ENCODE measurements around the gene NPHP3. TPM values are rescaled to one million over a fixed set of nuclear protein-coding genes. Genes with fewer than 3 reads are reported as not detected.
"Not testable (repeated sequence)": the region's sequence is repeated elsewhere in the genome, so short reads cannot be mapped to it uniquely, and the experiment has no call there.

NPHP3 gene, protein sequence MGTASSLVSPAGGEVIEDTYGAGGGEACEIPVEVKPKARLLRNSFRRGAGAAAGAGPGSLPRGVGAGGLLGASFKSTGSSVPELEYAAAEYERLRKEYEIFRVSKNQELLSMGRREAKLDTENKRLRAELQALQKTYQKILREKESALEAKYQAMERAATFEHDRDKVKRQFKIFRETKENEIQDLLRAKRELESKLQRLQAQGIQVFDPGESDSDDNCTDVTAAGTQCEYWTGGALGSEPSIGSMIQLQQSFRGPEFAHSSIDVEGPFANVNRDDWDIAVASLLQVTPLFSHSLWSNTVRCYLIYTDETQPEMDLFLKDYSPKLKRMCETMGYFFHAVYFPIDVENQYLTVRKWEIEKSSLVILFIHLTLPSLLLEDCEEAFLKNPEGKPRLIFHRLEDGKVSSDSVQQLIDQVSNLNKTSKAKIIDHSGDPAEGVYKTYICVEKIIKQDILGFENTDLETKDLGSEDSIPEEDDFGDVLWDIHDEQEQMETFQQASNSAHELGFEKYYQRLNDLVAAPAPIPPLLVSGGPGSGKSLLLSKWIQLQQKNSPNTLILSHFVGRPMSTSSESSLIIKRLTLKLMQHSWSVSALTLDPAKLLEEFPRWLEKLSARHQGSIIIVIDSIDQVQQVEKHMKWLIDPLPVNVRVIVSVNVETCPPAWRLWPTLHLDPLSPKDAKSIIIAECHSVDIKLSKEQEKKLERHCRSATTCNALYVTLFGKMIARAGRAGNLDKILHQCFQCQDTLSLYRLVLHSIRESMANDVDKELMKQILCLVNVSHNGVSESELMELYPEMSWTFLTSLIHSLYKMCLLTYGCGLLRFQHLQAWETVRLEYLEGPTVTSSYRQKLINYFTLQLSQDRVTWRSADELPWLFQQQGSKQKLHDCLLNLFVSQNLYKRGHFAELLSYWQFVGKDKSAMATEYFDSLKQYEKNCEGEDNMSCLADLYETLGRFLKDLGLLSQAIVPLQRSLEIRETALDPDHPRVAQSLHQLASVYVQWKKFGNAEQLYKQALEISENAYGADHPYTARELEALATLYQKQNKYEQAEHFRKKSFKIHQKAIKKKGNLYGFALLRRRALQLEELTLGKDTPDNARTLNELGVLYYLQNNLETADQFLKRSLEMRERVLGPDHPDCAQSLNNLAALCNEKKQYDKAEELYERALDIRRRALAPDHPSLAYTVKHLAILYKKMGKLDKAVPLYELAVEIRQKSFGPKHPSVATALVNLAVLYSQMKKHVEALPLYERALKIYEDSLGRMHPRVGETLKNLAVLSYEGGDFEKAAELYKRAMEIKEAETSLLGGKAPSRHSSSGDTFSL (N-terminal part only)
- 18.4 and 40.2 TPM in 2 replicates for total RNA-seq (2014; rRNA removed; shearing (Covaris generic))

DNA sequence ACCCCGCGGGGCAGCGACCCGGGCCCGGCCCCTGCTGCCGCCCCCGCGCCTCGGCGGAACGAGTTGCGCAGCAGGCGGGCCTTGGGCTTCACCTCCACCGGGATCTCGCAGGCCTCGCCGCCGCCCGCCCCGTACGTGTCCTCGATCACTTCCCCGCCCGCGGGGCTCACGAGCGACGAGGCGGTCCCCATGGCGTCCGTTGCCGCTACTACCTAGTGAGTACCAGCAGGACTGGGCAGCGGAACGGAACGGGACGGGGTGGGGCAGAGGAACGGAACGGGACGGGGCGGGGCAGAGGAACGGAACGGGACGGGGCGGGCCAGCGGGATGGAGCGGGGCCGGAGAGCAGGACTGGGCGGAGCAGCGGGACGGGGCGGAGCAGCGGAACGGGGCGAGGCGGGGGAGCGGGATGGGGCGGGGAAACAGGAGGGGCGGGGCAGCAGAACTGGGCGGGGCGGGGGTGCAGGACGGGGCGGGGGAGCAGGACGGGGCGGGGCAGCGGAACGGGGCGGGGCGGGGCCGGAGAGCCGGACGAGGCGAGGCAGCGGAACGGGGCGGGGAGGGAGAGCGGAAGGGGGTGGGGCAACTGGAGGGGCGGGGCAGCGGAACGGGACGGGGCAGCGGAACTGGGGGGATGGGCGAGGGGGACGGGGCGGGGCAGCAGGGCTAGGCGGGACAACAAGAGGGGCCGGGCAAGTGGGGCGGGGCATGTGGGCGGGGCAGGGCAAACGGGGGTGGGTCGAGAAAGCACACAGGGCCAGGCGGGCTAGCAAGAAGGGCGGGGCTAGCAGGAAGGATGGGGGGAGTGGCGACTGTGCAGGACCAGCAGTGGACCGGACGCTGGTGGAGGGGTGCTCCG is at the start of gene NPHP3:
NPHP3 (minus strand) TSS at position 245 of the 859 bp plus-strand sequence; CDS start at position 191, 54 bp downstream.
- DNase-seq (ENCODE audit: low read depth): peak; percentile 97

DNA sequence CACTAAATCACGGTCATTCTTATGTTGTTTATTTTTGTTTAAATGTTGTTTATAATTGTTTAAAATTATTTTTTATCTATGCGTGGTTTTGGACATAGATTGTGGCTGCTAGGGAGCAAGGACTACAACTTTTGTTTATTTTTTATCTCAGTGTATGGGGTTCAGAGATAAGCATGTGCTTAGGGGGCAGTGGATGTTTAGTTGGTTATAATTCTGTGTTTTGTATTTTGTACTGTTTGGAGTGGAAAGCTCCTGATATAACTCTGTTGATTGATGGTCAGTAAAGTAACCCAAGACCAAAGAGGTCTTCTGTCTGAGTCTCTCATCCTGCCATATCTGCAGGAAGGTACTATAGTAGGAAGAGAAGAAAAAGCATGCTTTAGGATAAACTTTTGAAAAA is 36.5 kb upstream of the NPHP3 start:
- no peak for DNase-seq (ENCODE audit: low read depth)

GRCh38 chr3:132756108-132756650 is 34.0 kb upstream of the NPHP3 start:
- no peak for DNase-seq (ENCODE audit: low read depth)

DNA sequence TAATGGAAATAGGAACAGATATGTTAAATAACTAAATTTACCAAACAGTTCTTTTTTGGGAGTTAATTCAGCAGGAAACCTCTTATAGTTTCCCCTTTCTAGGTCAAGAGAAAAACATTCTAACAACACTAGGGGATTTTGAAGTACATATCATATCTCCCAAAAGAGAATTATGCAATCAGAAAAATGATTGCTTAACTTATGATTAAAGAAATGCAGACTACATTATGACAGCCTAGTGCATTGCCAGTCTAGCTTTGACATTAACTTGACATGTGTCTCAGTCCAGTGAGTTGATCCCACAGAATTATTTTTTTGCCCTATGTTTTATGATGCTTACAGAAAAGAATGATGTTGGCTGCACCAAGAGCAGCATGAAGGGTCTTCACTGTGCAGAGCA is 31.7 kb upstream of the NPHP3 start:
- DNase-seq (ENCODE audit: low read depth): no peak

GRCh38 chr3:132749786-132750185 is 27.6 kb upstream of the NPHP3 start:
- DNase-seq (ENCODE audit: low read depth): no peak

- not testable (repeated sequence) for DNase-seq (ENCODE audit: low read depth)
These were observed 24.5 kb upstream of the NPHP3 start for GRCh38 chr3:132746720-132747119.

DNA sequence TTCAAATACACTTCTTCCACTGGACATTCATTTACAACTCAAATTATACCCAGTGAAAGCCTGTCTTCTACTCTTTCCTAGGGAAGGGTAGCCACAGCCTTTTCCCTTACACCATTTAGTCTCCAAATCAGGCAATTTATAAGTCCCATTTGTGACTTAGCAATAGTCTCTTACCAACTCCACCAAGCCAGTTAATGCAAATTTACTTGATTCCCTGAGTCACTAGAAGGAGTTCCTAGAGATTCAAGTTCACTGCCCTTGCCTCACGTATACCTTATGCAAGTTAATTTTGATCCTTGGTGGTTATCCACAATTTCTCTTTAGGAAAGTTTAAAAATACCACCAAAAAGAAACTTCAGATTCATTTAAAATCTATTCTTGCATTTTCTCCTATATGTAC is 16.1 kb upstream of the NPHP3 start:
- no peak for DNase-seq (ENCODE audit: low read depth)

DNA sequence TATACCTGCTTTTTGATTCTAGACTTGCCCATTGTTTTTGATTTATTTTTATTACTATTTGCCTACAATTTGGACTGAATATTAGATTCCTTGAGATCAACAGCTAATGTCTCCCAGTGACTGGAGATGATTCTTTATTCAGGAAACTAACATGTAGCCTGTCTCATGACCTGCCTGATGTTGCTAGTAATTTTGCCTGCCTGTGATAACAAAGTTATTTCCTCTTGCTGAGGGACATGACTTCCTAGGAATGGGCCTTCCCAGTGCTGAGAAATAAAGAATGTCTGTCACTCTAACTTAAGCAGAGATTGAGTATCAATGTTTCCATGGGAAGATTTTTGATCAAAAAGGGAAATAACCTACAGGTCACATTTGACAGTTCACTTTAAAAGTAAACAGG is 13.4 kb upstream of the NPHP3 start:
- DNase-seq (ENCODE audit: low read depth): no peak

DNA sequence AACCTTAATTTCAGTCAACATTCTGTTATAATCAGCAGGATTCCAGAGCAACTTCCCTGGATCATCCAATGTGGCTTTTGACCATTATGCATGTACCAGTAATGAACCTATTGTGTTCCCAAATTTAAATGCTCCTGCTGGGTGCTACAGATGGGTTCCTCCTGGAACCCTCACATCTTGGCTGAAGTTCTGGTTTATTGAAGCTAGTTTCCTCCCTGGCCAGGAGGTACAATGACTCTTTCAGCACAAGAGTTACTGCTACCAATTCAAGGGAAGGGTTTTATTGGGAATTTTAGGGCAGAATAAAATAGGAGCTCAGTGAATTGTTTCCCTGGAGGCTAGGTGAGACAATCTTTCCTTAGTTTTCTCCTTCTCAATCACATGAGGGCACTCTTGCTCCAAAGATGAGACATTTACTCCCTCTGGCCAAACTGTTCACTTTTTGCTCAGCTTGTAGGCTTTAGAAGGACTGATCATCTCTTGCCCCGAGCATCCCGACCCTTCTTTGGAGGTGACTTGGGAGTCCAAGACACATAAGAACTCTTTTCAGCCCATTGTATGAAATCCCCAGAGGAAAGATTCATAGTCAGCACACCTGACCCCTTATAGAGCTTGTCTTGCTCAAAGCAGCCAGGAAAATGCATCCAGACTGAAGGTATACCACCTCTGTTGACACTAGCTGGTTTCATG is 8.8 kb upstream of the NPHP3 start:
- peak; percentile 33 for DNase-seq (ENCODE audit: low read depth)

DNA sequence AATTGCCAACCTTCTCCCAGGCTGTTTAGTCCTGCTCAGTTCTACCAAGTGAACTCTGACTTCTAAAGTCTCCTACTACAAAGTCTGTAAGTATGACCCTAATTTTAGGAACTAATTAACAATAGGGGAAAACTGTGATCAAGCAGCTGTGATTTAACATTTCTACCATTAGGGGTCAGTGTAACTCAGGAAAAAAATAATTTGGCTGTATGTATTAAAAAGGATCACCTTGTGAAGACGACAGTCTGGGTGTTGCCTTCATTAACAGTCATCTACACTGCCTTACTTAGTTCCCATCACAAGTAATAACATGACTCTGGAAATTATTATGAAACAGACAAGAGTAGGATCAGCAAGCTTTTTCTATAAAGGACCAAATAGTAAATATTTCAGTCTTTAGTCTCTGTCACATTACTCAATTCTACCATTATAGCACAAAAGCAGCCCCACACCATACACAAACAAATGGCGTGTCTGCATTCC is 4.2 kb upstream of the NPHP3 start:
- DNase-seq (ENCODE audit: low read depth): peak; percentile 22

GRCh38 chr3:132723024-132723950 is 1.1 kb upstream of the NPHP3 start:
- no peak for DNase-seq (ENCODE audit: low read depth)

DNA sequence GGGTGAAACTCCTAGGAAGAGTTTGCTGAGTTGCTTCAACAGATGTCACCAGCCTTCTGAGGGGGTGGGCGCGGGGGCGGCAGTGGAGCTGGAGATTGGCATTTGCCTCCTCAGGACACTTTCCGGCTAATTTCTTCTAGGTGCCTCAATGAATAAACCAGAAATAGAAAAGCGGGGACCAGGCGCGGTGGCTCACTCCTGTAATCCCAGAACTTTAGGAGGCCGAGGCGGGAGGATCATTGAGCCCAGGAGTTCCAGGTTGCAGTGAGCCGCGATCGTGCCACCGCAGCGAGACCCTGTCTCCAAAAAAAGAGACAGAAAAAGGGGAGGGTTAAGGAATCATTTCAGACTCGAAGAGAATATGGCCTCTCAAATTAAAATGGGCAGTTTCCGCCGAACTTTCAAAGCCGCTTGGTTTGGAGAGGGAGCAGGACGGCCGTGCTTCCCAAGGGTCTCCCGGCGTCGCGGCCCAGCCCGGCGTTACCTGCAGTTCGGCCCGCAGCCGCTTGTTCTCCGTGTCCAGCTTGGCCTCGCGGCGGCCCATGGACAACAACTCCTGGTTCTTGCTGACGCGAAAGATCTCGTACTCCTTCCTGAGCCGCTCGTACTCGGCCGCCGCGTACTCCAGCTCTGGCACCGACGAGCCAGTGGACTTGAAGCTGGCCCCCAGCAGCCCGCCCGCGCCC is 587 bp downstream of the NPHP3 start:
- DNase-seq (ENCODE audit: low read depth): peak; percentile 74

DNA sequence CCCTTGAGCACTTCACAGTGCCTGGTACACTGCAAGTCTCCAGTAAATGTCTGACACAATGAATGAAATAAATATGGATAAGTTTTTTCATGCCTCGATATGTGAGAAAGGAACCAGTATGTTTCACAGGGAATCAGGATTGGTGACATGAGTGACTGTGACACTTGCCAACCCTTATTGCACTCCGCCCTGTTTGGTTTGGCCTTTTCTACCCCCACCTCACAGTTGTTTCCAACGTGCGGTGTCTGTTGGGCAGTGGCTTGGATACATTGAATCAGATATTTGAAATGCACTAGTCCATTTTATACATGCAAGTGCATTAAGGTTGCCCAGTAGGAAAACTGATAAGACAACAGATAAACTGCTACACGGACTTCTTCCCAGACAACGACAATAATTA is 2.0 kb downstream of the NPHP3 start:
- DNase-seq (ENCODE audit: low read depth): no peak

DNA sequence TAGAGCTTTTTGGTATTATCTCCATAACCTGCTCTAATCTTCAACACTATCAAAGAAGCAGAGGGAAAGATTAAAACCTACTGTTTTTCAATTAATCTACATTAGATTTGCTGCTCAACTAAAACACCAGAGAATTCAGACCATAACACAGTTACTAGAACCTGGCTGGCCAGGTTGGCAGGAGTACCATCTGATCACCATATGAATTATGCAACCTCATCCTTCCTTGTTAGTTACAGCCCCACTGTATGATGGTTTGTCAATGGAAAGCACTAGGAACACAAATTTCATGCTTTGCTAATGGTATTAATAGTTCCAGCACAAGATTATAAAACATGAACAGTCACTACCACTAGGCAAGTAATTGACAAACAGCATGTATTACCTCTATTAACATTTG is 5.8 kb downstream of the NPHP3 start:
- DNase-seq (ENCODE audit: low read depth): no peak

DNA sequence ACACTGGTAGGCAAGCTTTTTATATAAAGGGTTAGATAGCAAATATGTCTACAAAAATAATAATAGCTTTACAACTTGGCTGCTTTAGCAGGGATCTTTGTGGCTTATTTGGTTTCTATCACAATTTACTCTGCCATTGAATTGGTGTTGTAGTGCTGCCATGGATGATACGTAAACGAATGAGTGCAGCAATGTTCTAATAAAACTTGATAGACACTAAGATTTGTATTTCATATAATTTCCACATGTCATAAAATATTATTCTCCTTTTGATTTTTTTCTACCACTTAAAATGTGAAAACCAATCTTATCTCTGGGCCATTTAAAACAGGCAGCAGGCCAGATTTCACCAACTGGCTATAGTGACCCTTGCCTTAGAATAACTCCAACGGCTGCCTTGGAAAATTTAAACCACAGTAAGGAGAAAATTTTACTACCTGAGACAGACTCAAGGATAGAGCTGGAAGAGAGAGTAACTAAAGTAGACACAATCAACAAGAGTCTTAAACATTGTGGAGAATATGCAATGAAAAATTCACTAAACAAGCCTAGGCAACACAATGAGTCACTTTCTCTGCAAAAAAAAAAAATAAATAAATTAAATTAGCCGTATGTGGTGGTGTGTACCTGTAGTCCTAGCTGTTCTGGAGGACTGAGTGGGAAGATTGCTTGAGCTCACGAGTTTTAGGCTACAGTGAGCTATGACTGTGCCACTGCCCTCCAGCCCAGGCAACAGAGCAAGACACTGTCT is 8.1 kb downstream of the NPHP3 start:
- DNase-seq (ENCODE audit: low read depth): no peak

DNA sequence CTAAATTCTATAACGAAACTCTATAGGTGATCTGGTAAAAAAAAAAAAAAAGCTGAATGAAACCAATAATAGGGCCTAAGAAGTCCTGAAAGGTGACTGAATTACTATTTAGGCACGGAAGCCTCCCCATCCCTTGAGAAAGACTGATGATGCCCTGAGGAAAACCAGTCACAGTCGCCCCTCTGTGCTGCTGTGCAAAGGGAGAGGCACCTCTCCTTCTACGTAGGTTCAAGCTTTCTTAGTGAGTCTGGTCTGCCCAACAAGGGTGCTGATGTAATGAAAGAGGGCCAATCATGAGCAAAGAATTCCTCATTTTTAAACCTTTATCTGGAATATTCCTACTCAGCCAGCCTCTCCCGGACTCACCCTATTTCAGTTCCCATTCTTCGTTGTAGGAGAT is 11.9 kb downstream of the NPHP3 start:
- DNase-seq (ENCODE audit: low read depth): no peak

DNA sequence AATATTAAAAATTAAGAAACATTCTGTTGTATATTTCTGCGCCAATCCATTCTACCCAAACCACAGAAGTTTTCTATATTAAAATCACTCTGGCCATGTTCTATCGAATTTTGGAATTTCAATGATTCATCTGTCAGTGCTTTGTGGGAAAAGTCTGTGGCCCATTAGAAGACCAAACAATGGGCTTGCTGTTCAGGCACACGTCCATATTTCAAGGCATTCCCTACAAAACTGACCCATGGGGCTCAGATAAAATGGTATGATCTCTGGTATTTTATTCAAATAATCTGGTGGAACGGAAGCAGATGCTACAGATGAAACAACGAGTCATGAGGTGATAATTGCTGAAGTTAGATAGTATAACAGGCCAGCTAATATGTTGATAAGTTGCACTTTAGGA is 12.4 kb downstream of the NPHP3 start:
- no peak for DNase-seq (ENCODE audit: low read depth)
